Nephron (organoid): Measurements from ENCODE around the gene WIPF1.

Experiments used
- H3K27ac Mint-ChIP-seq, 3 experiments: 2 replicates each; pipeline ENCODE4 v1.8.0; 2020; ENCODE audit warnings: mixed read lengths in 3 of 3, mild to moderate bottlenecking in 2 of 3, moderate library complexity in 1 of 3
- H3K27me3 Mint-ChIP-seq: 2 replicates; pipeline ENCODE4 v1.8.0; 2021; ENCODE audit warnings: low read depth, mild to moderate bottlenecking, moderate library complexity, mixed read lengths
- H3K36me3 Mint-ChIP-seq: 2 replicates; pipeline ENCODE4 v1.8.0; 2020; ENCODE audit warnings: low read depth, mixed read lengths
- H3K4me1 Mint-ChIP-seq: 2 replicates; pipeline ENCODE4 v1.8.0; 2020; ENCODE audit warnings: mixed read lengths
- H3K4me3 Mint-ChIP-seq, 3 experiments: 2 replicates each; pipeline ENCODE4 v1.8.0; 2020; ENCODE audit warnings: mild to moderate bottlenecking in 3 of 3, mixed read lengths in 3 of 3, moderate library complexity in 2 of 3
- H3K9me3 Mint-ChIP-seq: 2 replicates; pipeline ENCODE4 v1.8.0; 2020; ENCODE audit warnings: mixed read lengths
- TF ChIP-seq, protein P1 (sequence below), 3 experiments: fragments of 200-600 bp; sonication (generic); IDR thresholded peaks; one replicate each; pipeline ENCODE4 v1.5.0; 2021; ENCODE audit warnings: antibody characterized with exemption in 3 of 3; ENCODE audit not compliant: unreplicated experiment in 3 of 3

WIPF1 gene

DNA sequence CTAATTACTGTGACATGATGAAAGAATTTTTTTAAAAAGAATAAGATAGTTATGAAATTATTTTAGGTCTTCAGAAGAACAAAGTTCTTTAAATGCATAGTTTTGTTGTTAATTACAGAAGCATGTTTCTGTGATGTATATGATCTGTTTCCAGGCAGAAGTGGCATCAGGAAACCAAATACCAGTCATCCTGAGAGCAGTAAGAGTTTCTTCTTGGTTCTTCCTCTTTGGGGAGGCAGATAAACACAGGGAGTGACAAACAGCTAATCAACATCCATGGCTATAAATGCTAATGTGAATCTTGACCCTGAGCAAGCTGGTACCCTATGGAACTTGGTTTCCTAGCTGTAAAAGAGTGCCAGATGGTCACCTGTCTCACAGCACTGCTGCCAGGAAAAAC lies 29.2 kb downstream of the WIPF1 start:
- H3K4me3 Mint-ChIP-seq = no peak overlapping the region
- no peaks in the 10 kb centered on the region for H3K27me3 Mint-ChIP-seq
- H3K27ac Mint-ChIP-seq = no peak overlapping the region
- peaks cover 57% of the 10 kb centered on the region for H3K36me3 Mint-ChIP-seq
- TF ChIP-seq, protein P1, sequence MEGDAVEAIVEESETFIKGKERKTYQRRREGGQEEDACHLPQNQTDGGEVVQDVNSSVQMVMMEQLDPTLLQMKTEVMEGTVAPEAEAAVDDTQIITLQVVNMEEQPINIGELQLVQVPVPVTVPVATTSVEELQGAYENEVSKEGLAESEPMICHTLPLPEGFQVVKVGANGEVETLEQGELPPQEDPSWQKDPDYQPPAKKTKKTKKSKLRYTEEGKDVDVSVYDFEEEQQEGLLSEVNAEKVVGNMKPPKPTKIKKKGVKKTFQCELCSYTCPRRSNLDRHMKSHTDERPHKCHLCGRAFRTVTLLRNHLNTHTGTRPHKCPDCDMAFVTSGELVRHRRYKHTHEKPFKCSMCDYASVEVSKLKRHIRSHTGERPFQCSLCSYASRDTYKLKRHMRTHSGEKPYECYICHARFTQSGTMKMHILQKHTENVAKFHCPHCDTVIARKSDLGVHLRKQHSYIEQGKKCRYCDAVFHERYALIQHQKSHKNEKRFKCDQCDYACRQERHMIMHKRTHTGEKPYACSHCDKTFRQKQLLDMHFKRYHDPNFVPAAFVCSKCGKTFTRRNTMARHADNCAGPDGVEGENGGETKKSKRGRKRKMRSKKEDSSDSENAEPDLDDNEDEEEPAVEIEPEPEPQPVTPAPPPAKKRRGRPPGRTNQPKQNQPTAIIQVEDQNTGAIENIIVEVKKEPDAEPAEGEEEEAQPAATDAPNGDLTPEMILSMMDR (IDR thresholded peaks at IDR 0.05; ENCODE audit: unreplicated experiment in 3 of 3) = no peak
- H3K9me3 Mint-ChIP-seq = no peaks in the 10 kb centered on the region
- peaks cover 11% of the 10 kb centered on the region for H3K4me1 Mint-ChIP-seq

DNA sequence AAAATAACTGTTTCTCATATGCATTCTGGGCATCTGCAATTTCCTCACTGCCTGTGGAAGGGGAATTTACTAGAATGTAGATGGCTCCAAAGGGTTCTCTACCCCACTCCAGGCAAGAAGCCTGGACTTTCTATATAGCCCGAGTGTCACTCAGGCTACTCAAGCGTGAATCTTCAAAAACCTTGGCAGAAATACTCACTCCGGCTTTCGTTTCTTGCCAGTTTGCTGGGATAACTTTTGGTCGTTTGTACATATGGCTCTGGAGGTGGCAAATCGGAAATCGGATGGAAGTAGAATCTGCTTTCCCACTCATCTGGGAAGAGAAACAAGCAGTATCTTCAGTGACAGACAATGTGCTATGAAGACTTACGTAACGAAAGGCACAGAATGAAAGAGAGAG lies 30.7 kb downstream of the WIPF1 start:
- H3K4me1 Mint-ChIP-seq = peaks cover 22% of the 10 kb centered on the region

DNA sequence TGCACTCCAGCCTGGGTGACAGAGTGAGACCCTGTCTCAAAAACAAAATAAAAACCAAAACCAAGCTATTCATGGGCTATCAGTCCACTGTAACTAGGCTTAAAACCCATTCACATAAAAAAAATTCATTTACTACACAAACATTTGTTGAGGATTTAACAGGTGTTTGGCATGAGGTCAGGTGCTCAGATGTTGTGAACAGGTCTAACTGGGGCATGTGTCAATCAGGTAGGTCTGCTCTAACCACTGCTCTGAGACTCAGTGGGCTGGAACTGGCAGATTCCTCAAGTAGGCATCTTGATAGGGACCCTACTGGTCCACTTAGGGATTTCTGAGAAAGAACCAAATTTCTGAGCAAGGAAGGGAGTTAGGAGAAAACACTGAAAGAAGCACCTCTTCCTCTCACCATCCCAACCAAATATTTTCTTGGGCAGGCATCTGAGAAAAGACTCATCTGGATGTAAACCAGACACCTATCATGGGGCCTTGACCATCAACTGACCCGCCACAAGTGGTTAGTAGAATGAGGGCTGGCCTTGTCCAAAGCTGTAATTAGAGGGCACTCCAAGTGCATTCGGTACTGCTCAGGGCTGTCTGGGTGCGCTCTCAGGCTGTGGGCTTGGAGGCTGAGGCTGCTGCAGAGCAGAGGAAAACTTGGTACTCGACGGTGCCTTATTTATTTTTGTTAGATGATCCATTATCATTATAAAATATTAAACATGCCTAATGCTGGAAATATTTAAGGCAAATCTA lies 33.9 kb downstream of the WIPF1 start:
- H3K9me3 Mint-ChIP-seq = no peaks in the 10 kb centered on the region
- H3K36me3 Mint-ChIP-seq = peaks cover 39% of the 10 kb centered on the region
- TF ChIP-seq, protein P1 (IDR thresholded peaks at IDR 0.05; ENCODE audit: unreplicated experiment in 3 of 3) = no peak
- H3K4me3 Mint-ChIP-seq = no peak overlapping the region
- peaks cover 24% of the 10 kb centered on the region for H3K4me1 Mint-ChIP-seq
- no peaks in the 10 kb centered on the region for H3K27me3 Mint-ChIP-seq
- H3K27ac Mint-ChIP-seq = no peak overlapping the region

More for the DNA sequence above, 30.7 kb downstream of the WIPF1 start:
- H3K9me3 Mint-ChIP-seq = no peaks in the 10 kb centered on the region
- no peak overlapping the region for H3K4me3 Mint-ChIP-seq
- peak overlapping the region in 1 of 3 experiments; percentile 8 for H3K27ac Mint-ChIP-seq
- TF ChIP-seq, protein P1 (IDR thresholded peaks at IDR 0.05; ENCODE audit: unreplicated experiment in 3 of 3) = no peak
- no peaks in the 10 kb centered on the region for H3K27me3 Mint-ChIP-seq
- peaks cover 54% of the 10 kb centered on the region for H3K36me3 Mint-ChIP-seq

DNA sequence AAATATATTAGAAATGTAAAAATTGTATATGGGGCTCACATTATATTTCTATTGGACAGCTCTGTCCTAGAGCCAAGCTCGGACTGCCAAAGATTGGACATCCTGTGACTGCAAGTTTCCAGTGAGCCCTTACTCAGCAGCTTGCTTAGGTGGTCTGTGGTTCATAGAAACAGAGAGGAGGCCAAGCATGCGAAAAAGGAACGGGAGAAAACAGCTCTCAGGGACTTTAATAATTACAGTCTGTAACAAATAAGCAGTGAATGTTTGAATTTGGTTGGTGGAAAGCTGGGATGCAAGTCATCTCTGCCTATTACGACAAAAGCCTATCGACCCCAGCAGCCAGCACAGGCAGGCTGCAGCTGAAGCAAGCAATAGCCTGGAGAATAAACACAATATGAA lies 35.6 kb downstream of the WIPF1 start:
- no peaks in the 10 kb centered on the region for H3K9me3 Mint-ChIP-seq
- peak overlapping the region in 1 of 3 experiments; percentile 51 for H3K4me3 Mint-ChIP-seq
- TF ChIP-seq, protein P1 (IDR thresholded peaks at IDR 0.05; ENCODE audit: unreplicated experiment in 3 of 3) = no peak

DNA sequence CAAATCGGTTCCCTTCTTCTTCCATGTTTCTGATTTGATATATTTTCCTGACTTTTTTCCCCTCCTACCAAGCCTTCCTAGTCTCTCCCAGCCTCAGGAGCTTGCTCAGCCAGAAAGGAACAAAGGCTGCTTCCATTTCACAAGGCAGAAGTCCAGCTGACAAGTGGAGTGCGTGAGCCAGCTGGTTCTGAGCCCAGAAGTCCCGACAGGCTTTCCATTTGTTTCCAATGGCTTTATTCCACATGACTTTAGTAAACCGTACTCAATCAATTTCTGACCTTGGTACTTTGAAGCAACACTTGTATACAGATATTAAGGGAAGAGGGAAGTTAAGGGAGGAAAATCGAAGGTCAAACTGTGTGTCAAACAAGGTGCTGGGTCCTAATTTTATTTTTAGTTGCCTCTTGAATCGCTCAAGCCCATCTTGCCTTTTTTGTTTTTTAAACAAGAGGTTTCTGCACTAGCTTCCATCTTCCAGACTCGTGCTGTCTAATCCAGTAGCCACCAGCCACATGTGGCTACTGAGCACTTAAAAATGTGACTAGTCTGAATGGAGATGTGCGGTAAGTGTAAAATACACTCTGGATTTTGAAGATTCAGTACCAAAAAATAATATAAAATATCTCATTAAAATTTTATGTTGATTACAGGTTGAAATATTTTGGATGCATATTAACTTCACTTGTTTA lies 36.2 kb downstream of the WIPF1 start:
- TF ChIP-seq, protein P1 (IDR thresholded peaks at IDR 0.05; ENCODE audit: unreplicated experiment in 3 of 3) = no peak
- Mint-ChIP-seq H3K27me3 (no peaks in the 10 kb centered on the region), H3K36me3 (peaks cover 24% of the 10 kb centered on the region), H3K4me1 (peaks cover 24% of the 10 kb centered on the region), H3K9me3 (no peaks in the 10 kb centered on the region), H3K4me3 (peak overlapping the region in 2 of 3 experiments; percentile 15 to 16), H3K27ac (peak overlapping the region; percentile 77 to 97 (median 93))

More for the DNA sequence above, 35.6 kb downstream of the WIPF1 start:
- Mint-ChIP-seq H3K27me3 (no peaks in the 10 kb centered on the region), H3K27ac (peak overlapping the region in 2 of 3 experiments; percentile 93 to 97), H3K36me3 (peaks cover 28% of the 10 kb centered on the region), H3K4me1 (peaks cover 24% of the 10 kb centered on the region)
